Limb (tissue), 2 donors: ENCODE measurements around the gene TSPEAR.

Experiments
- DNase-seq, 2 donors: peaks; one replicate each; pipeline ENCODE4 v3.0.0-alpha.2; 2016; ENCODE audit errors: extremely low spot score in 2 of 2

The TSPEAR gene

GRCh38 chr21:44723177-44724131 lies 12.1 kb upstream of the TSPEAR start:
- peak; percentile 32 to 62 for DNase-seq

DNA sequence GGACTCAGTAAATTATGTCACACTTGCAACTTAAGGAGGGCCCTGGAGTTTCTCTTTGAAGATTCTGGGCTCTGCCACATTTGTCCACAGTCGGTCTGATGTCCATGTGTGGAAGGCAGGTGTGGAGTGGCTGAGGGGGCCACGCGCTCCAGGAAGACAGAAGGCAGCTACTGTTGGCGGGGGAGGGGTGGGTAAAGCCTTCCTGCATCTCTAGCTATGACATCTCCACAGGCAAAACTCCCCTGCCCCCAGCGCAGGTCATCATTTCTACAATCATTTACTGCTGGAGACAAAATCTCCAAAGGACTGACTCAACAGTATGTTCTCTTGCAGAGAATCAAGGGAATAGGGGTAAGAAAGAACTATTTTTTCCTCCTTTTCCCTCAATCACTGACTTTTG lies 11.4 kb upstream of the TSPEAR start:
- DNase-seq: peak in 1 of 2 donors; percentile 40

GRCh38 chr21:44720170-44720569 lies 8.8 kb upstream of the TSPEAR start:
- DNase-seq: no peak

DNA sequence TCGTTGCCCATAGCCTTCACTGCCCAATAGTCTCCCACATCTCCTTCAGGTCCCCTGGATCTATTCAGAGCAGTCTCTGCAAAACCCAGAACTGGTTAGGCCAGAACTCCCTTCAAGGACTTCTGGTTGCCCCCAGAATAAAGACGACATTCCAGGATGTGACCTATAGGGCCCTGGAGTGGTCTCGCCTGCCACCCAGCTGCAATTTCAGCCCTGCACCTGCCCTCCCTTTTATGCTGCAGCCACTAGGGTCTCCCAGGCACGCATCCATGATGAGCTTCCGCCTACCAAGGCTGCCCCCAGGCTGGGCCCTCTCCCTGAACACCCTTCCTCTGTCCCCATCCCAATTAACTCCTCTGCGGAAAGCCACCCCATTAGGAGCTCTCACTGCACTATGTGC lies 7.2 kb upstream of the TSPEAR start:
- DNase-seq: no peak

DNA sequence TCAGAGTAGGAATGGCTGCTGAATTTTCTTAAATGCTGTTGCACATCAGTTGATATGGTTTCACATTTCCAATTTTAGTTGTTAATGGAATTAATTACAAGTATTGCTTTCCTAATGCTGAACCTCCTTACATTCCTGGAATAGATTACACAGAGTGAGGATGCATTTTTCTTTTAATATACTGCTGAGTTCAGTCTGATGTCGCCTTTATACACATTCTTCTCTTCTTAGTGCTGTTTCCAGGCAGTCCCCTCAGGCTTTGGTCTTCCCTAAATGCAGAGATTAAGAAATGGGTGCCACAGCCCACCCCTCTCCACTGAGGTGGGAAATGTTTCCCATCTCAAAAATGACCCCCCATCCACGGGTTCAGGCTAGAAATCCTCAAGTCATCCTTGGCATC lies 6.7 kb upstream of the TSPEAR start:
- DNase-seq: no peak

GRCh38 chr21:44716984-44717383 lies 5.6 kb upstream of the TSPEAR start:
- peak in 1 of 2 donors; percentile 24 for DNase-seq

- no peak for DNase-seq
Observed at GRCh38 chr21:44714905-44715304, 3.5 kb upstream of the TSPEAR start.

DNA sequence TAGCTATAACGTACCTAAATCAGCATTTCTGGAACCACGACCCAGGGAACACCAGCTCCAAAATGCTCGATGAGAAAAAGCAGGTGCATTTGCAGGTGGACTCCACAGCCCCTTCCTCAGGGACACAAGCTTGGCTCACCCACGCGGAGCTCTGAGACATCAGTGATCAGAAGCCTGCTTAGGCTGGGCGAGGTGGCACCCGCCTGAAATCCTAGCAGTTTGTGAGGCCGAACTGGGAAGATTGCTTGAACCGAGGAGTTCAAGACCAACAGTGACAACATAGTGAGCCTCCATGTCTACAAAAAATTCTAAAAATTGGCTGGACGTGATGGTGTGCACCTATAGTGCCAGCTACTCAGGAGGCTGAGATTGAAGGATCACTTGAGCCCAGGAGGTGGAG lies 2.5 kb upstream of the TSPEAR start:
- peak in 1 of 2 donors; percentile 4 for DNase-seq

DNA sequence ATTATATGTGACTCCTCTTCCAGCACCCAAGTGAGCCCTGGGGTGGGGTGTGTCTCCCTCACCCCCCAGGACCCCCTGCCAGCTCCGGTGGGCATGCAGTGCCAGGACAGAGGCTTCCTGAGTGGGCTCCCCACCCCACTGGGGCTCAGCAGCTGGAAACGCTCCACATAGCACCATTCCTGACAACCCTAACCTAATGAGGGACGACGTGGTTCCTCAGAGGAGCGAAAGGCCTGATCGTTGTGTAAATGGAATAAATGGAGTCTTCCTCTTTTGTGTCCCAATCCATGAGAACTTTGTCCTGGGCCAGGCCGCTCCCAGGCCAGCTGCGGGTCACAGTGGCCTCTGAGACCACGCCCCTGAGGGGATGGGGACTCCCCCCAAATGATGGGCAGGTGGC lies 1.8 kb upstream of the TSPEAR start:
- peak in 1 of 2 donors; percentile 18 for DNase-seq

DNA sequence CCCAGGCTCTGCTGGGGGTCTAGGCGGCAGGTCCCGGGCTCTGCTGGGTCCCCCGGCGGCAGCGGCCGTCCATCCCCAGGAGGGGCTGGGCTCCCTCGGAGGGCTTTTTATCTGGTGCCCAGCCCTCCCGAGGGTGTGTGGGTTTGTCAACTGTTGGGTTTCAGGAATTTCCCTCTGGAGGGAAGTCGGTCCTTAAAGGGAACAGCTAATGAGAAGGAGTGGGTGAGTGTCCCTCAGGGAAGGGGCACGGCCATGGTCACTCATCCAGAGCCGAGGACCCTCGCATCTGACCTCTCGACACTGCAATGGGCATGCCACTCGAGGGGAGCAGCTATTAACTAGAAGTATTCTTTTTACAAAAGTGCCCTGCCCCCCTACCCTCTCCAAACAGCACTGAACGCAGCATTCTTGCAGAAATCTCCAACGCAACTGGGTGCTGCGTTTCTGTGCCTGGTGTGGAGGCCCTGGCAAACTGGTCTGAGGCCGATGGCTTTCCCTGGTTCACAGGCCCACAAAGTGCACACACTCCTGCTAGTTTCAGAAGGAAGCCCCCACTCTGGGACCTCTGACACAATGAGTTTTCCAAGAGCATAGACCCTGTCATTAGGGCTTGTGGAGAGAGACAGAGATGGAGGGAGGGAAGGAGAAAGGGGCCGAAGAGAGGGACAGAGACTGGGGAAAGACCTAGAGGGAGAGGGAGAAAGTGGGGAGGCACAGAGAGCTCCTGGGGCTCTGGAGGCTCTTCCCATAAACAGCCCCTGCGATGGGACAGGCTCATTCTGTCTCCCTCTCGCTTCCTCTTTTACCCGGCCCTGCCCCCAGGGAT lies 1.0 kb upstream of the TSPEAR start:
- DNase-seq: peak in 1 of 2 donors; percentile 13

DNA sequence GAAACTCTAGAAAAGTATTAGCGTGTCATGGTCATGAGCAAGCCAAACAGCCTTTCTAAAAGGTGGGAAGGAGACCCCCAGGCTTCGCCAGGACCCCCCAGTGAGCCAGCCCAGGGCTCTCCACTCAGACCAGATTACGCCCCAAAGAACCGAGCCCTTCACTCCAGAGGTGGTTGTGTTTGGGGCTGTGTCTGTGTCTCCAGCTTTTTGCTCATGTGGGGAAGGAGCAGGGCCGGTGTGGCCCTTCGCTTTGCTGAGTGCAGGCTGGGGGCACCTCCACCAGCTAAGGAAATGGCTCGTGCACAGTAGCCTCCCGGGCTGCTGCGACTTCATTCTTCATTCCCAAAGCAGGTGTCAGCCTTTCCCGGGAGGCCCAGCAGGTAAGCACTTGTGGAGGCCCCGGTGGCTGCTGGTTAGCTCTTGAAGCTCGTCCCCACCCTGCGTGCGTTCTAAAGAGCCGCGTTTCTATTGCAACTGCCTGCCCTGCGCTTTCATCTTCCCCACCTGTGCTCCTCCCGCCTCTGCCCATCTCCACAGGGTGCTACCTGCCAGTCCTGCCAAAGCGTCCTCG lies 531 bp downstream of the TSPEAR start:
- peak in 1 of 2 donors; percentile 37 for DNase-seq

GRCh38 chr21:44710294-44710665 lies 1.1 kb downstream of the TSPEAR start:
- DNase-seq: no peak

GRCh38 chr21:44709426-44710293 lies 1.7 kb downstream of the TSPEAR start:
- peak in 1 of 2 donors; percentile 44 for DNase-seq

DNA sequence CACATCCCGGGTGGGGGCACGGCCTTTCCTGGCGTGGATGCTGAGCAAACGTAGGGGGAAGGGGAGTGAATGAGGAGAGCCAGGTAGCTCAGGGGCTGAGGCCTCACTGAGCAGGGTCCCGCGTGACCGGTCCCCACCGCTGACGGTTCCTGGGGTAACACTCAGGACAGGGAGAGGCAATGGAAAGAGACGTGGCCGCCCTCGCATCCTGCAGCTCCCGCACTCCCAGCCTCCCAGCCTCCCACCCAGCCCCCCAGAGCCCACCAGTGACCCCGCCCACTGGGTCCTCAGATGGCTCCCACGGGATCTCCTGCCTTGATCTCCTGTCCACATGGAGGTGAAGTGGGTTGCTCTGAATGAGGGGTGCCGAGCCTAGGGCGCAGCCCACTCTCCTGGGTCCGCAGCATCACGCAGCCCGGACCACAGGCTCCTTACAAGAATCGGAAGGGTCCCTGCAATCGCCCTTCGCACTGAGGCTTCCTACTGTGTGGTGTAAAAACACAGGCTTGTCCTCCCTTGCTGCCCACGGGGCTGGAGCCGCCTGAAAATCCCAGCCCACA lies 2.4 kb downstream of the TSPEAR start:
- no peak for DNase-seq

- DNase-seq: no peak
Observed at GRCh38 chr21:44708213-44708865, 3.0 kb downstream of the TSPEAR start.

DNA sequence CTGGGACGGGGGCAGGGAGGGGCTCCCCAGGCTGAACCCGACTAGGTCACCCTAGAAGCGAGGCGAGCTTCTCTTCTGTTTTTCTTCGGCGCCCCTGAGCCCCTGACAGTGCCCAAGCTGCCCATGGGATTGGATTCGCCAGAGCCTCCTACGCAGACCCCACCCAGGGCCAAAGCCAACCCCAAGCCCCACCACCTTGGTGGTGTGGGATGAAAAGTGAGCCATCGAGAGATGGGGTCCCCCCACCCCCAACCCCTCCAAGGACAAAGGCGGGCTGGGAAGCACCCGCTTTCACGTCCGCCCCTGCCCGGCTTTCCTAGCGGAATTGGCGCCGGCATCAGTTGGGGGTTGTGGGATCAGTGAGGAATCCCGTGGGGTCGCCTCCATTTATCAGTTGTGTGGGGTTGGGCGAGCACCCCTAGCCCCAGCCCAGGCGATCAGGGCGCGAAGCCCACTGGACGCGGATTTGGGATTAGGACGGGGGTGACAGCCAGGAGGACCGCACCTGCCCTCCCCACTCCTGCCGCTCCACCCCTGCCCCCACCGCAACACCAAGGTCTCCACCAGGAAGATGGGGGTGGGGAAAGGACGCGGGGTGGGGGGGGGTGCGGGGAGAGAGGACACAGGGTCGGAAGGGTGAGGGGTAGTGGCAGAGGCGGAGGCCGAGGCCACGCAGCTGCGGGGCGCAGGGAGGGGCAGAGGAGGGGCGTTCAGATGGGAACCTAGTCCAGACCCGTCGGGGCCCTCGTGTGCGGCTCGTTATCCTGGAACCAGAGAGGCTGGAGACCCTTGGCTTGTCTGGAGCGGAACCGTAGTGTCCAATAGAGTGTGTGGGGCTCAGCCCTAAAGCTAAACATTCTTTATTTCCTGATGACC lies 4.4 kb downstream of the TSPEAR start:
- no peak for DNase-seq

- DNase-seq: no peak
Observed at GRCh38 chr21:44706026-44706705, 5.2 kb downstream of the TSPEAR start.

- no peak for DNase-seq
Observed at GRCh38 chr21:44704636-44705001, 6.8 kb downstream of the TSPEAR start.
